Adrenal gland (tissue), 5 donors: ENCODE results near the gene SMS.

ENCODE experiments used
- POLR2A ChIP-seq, 2 donors: fragments of 450-650 bp; IDR thresholded peaks; one replicate each; pipeline ENCODE4 v1.6.1; 2017; ENCODE audit warnings: antibody characterized with exemption in 2 of 2, mild to moderate bottlenecking in 2 of 2, moderate library complexity in 1 of 2
- TF ChIP-seq, protein P1 (sequence below), 6 experiments: fragments of 450-650 bp in 4 of 6; fragments of 200-600 bp in 2 of 6; sonication (generic) in 1 of 6; IDR thresholded peaks; 1 replicate in 5 of 6; 2 replicates in 1 of 6; pipeline versions ENCODE4 v1.5.1 to v1.8.0; 2016 to 2021; ENCODE audit warnings: antibody characterized with exemption in 6 of 6, mild to moderate bottlenecking in 2 of 6, moderate library complexity in 1 of 6
- donor health status: DM: no; HTN: no; CAD: no.

DNA sequence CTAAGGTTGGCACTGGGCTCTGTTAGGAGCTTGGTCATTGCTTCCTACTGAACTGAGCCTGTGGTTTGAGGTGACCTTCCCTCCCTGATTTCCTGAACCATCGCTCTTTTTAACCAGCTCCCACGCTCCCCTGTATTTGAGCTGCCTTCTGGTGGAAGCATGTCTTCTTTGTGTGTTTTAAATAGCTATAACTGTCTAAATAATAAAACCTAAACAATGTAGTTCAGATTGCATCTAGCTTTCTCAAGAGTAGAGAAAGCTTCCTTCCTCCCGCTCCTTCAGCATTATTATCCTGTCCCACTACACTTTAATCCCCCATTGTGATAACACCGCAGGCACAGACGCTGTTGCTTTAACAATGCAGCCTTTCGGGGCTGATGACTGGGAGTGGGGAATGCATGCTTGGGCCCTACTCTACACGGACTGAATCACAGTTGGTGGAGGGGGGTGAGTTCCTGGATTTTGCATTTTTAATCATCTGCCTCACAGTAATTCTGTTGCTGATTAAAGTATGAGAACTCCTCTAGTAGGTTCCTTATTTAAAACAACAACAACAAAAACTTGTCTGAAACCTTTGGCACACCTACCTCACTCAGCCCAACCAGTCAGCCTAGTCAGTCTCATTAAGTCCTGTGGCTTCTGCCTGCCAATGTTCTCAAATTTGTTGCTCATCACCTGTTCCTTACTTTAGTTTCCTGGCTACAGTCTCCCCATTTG is 6.6 kb downstream of the SMS start:
- TF ChIP-seq, protein P1, sequence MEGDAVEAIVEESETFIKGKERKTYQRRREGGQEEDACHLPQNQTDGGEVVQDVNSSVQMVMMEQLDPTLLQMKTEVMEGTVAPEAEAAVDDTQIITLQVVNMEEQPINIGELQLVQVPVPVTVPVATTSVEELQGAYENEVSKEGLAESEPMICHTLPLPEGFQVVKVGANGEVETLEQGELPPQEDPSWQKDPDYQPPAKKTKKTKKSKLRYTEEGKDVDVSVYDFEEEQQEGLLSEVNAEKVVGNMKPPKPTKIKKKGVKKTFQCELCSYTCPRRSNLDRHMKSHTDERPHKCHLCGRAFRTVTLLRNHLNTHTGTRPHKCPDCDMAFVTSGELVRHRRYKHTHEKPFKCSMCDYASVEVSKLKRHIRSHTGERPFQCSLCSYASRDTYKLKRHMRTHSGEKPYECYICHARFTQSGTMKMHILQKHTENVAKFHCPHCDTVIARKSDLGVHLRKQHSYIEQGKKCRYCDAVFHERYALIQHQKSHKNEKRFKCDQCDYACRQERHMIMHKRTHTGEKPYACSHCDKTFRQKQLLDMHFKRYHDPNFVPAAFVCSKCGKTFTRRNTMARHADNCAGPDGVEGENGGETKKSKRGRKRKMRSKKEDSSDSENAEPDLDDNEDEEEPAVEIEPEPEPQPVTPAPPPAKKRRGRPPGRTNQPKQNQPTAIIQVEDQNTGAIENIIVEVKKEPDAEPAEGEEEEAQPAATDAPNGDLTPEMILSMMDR (IDR thresholded peaks at IDR 0.05) = no peak
- no peak for TF ChIP-seq POLR2A (IDR thresholded peaks at IDR 0.05)
